Fibroblast of lung (primary cell): ENCODE measurements around the gene PIEZO2. TPM values are rescaled to one million over a fixed set of nuclear protein-coding genes. Genes with fewer than 3 reads are reported as not detected.

Source experiments
- DNase-seq, 2 donors: peaks; one replicate each; pipeline versions ENCODE4 v3.0.0 to v3.0.0-alpha.2; 2010; ENCODE audit warnings: low read depth in 2 of 2
- H2AFZ ChIP-seq: 2 replicates; pipeline ENCODE4 v1.5.1; 2012; ENCODE audit warnings: low read length, control low read depth, inconsistent platforms
- H3K27ac ChIP-seq: 2 replicates; pipeline ENCODE4 v1.5.1; 2011; ENCODE audit warnings: low read length, control low read depth; ENCODE audit not compliant: insufficient read depth
- H3K27me3 ChIP-seq: 2 replicates; pipeline ENCODE4 v1.5.1; 2011; ENCODE audit warnings: mild to moderate bottlenecking, low read length; ENCODE audit not compliant: control insufficient read depth, insufficient read depth
- H3K36me3 ChIP-seq: 2 replicates; pipeline ENCODE4 v1.5.1; 2011; ENCODE audit warnings: low read length; ENCODE audit not compliant: control insufficient read depth, insufficient read depth
- H3K4me1 ChIP-seq: 2 replicates; pipeline ENCODE4 v1.5.1; 2011; ENCODE audit warnings: low read length; ENCODE audit not compliant: control insufficient read depth, insufficient read depth; ENCODE audit errors: extremely low read depth
- H3K4me2 ChIP-seq: 2 replicates; pipeline ENCODE4 v1.5.1; 2011; ENCODE audit warnings: low read length, control low read depth; ENCODE audit not compliant: insufficient read depth; ENCODE audit errors: extremely low read depth
- H3K4me3 ChIP-seq, 4 experiments: fragments of 200-600 bp in 1 of 4; sonication (generic) in 1 of 4; replicated peaks in 1 of 4; 2 replicates each; pipeline ENCODE4 v1.5.1; 2011 to 2016; ENCODE audit warnings: low read length in 4 of 4, low read depth in 3 of 4, mild to moderate bottlenecking in 3 of 4, control low read depth in 2 of 4, inconsistent platforms in 1 of 4, mixed read lengths in 1 of 4; ENCODE audit not compliant: insufficient read depth in 1 of 4; ENCODE audit errors: control extremely low read depth in 1 of 4
- H3K79me2 ChIP-seq: 2 replicates; pipeline ENCODE4 v1.5.1; 2012; ENCODE audit warnings: mild to moderate bottlenecking, low read length, inconsistent platforms; ENCODE audit not compliant: control insufficient read depth, insufficient read depth
- H3K9ac ChIP-seq: 2 replicates; pipeline ENCODE4 v1.5.1; 2011; ENCODE audit warnings: mild to moderate bottlenecking, low read length, control low read depth; ENCODE audit not compliant: insufficient read depth
- H3K9me3 ChIP-seq: 2 replicates; pipeline ENCODE4 v1.5.1; 2012; ENCODE audit warnings: low read depth, low read length; ENCODE audit not compliant: control insufficient read depth, insufficient read depth
- H4K20me1 ChIP-seq: 2 replicates; pipeline ENCODE4 v1.5.1; 2011; ENCODE audit warnings: low read length; ENCODE audit not compliant: control insufficient read depth, insufficient read depth; ENCODE audit errors: extremely low read depth
- EZH2 ChIP-seq: IDR thresholded peaks from 2 replicates; pipeline ENCODE4 v1.5.1; 2012; ENCODE audit warnings: low read length, control low read depth, mild to moderate bottlenecking; ENCODE audit errors: missing control alignments
- polyA plus RNA-seq, 2 donors: library from polyadenylated mRNA; depleted of rRNA in 1 of 2; stranded (reverse) in 1 of 2; unstranded in 1 of 2; fragments of >200 nt; gene quantifications; 2 replicates each; pipeline ENCODE4 v1.2.1, GENCODE V29; 2011 to 2012; ENCODE audit warnings: missing spikeins in 1 of 2
- total RNA-seq: library from RNA; depleted of rRNA; stranded (reverse); fragments of >200 nt; gene quantifications from 2 replicates; pipeline ENCODE4 v1.2.1, GENCODE V29; 2014
- TF ChIP-seq, protein P1 (sequence below), 2 donors: IDR thresholded peaks in 1 of 2; conservative IDR thresholded peaks in 1 of 2; 1 replicate in 1 of 2; 2 replicates in 1 of 2; pipeline ENCODE4 v1.5.1; 2011 to 2012; ENCODE audit warnings: low read length in 2 of 2, control low read depth in 1 of 2, inconsistent platforms in 1 of 2, low read depth in 1 of 2, mild to moderate bottlenecking in 1 of 2

The PIEZO2 gene
- total and polyA plus RNA-seq, 2 donors (not counting 1 experiment from before 2014, with no cell fraction given), result 1.2 to 6.6 TPM

GRCh38 chr18:10875811-10876210 is 273.6 kb downstream of the PIEZO2 start:
- H2AFZ ChIP-seq, result no peak overlapping the region
- no peaks in the 10 kb centered on the region for H3K4me1 ChIP-seq
- no peaks in the 10 kb centered on the region for H3K9me3 ChIP-seq
- no peaks in the 10 kb centered on the region for H4K20me1 ChIP-seq
- H3K79me2 ChIP-seq, result no peaks in the 10 kb centered on the region
- no peak for DNase-seq
- no peak overlapping the region for H3K9ac ChIP-seq
- H3K27me3 ChIP-seq, result no peaks in the 10 kb centered on the region
- TF ChIP-seq, protein P1, sequence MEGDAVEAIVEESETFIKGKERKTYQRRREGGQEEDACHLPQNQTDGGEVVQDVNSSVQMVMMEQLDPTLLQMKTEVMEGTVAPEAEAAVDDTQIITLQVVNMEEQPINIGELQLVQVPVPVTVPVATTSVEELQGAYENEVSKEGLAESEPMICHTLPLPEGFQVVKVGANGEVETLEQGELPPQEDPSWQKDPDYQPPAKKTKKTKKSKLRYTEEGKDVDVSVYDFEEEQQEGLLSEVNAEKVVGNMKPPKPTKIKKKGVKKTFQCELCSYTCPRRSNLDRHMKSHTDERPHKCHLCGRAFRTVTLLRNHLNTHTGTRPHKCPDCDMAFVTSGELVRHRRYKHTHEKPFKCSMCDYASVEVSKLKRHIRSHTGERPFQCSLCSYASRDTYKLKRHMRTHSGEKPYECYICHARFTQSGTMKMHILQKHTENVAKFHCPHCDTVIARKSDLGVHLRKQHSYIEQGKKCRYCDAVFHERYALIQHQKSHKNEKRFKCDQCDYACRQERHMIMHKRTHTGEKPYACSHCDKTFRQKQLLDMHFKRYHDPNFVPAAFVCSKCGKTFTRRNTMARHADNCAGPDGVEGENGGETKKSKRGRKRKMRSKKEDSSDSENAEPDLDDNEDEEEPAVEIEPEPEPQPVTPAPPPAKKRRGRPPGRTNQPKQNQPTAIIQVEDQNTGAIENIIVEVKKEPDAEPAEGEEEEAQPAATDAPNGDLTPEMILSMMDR (conservative IDR thresholded peaks at IDR 0.05 in 1 of 2, IDR thresholded peaks at IDR 0.05 in 1 of 2; ENCODE audit: low read depth in 1 of 2, low read length in 2 of 2), result no peak
- TF ChIP-seq EZH2, result no peak
- H3K4me3 ChIP-seq, result no peak overlapping the region
- no peak overlapping the region for H3K27ac ChIP-seq
- H3K4me2 ChIP-seq, result no peak overlapping the region
- H3K36me3 ChIP-seq, result no peaks in the 10 kb centered on the region

GRCh38 chr18:10872304-10872703 is 277.1 kb downstream of the PIEZO2 start:
- Histone ChIP-seq H3K27ac (no peak overlapping the region), H3K79me2 (no peaks in the 10 kb centered on the region), H3K27me3 (no peaks in the 10 kb centered on the region), H3K9ac (no peak overlapping the region), H3K4me1 (no peaks in the 10 kb centered on the region), H3K4me2 (no peak overlapping the region), H4K20me1 (no peaks in the 10 kb centered on the region), H3K4me3 (no peak overlapping the region), H3K9me3 (no peaks in the 10 kb centered on the region), H2AFZ (no peak overlapping the region), H3K36me3 (no peaks in the 10 kb centered on the region)
- DNase-seq, result no peak
- TF ChIP-seq EZH2, result no peak
- TF ChIP-seq, protein P1 (conservative IDR thresholded peaks at IDR 0.05 in 1 of 2, IDR thresholded peaks at IDR 0.05 in 1 of 2; ENCODE audit: low read depth in 1 of 2, low read length in 2 of 2), result no peak

- Histone ChIP-seq H3K9me3 (no peaks in the 10 kb centered on the region), H3K4me2 (no peak overlapping the region), H2AFZ (no peak overlapping the region), H4K20me1 (no peaks in the 10 kb centered on the region), H3K4me3 (no peak overlapping the region), H3K27ac (no peak overlapping the region), H3K27me3 (no peaks in the 10 kb centered on the region), H3K36me3 (no peaks in the 10 kb centered on the region), H3K79me2 (no peaks in the 10 kb centered on the region), H3K9ac (no peak overlapping the region), H3K4me1 (no peaks in the 10 kb centered on the region)
- TF ChIP-seq, protein P1 (conservative IDR thresholded peaks at IDR 0.05 in 1 of 2, IDR thresholded peaks at IDR 0.05 in 1 of 2; ENCODE audit: low read depth in 1 of 2, low read length in 2 of 2), result no peak
- no peak for TF ChIP-seq EZH2
- no peak for DNase-seq
Observed at GRCh38 chr18:10864722-10865121, 284.6 kb downstream of the PIEZO2 start.
